ENCODE data around the gene WNT6.

WNT6 gene

GRCh38 chr2:218895326-218895725, 35.7 kb downstream of the WNT6 start:
- no peak for DNase-seq

- DNase-seq: no peak
Observed at GRCh38 chr2:218895759-218896500, 36.3 kb downstream of the WNT6 start.

- peak; percentile 95 for DNase-seq
Observed at GRCh38 chr2:218896501-218897393, 37.1 kb downstream of the WNT6 start.

GRCh38 chr2:218897394-218898108, 37.9 kb downstream of the WNT6 start:
- DNase-seq: peak; percentile 47

- peak; percentile 89 for DNase-seq
Observed at GRCh38 chr2:218898109-218898878, 38.7 kb downstream of the WNT6 start.

- DNase-seq: no peak
Observed at GRCh38 chr2:218899147-218899546, 39.5 kb downstream of the WNT6 start.

- DNase-seq: no peak
Observed at GRCh38 chr2:218902427-218902826, 42.8 kb downstream of the WNT6 start.

- DNase-seq: no peak
Observed at GRCh38 chr2:218904176-218904575, 44.6 kb downstream of the WNT6 start.

GRCh38 chr2:218908721-218909619, 49.4 kb downstream of the WNT6 start:
- DNase-seq: peak; percentile 96

- no peak for DNase-seq
Observed at GRCh38 chr2:218910741-218911140, 51.1 kb downstream of the WNT6 start.

- DNase-seq: no peak
Observed at GRCh38 chr2:218920504-218920903, 60.9 kb downstream of the WNT6 start.

All from activated CD4-positive, alpha-beta T cell treated with anti-CD3 and anti-CD28 coated beads, Interleukin-2, Interleukin-6, amounts not matched to agents 100 ng/mL and 50 ng/mL, durations not matched to agents 16 hours and 8 hours (primary cell).